ENCODE results near the gene WASF2.

WASF2 gene

GRCh38 chr1:27372022-27372807 is 117.8 kb downstream of the WASF2 start:
- DNase-seq (ENCODE audit: low read depth, low spot score): no peak
- no peak overlapping the region for H3K4me3 ChIP-seq (ENCODE audit: low read length)

GRCh38 chr1:27368869-27369582 is 120.9 kb downstream of the WASF2 start:
- no peak for DNase-seq (ENCODE audit: low read depth, low spot score)
- H3K4me3 ChIP-seq (ENCODE audit: low read length): no peak overlapping the region

- H3K4me3 ChIP-seq (ENCODE audit: low read length): no peak overlapping the region
- DNase-seq (ENCODE audit: low read depth, low spot score): no peak
These were observed 122.8 kb downstream of the WASF2 start for GRCh38 chr1:27367160-27367650.

- H3K4me3 ChIP-seq (ENCODE audit: low read length): peak within 1 kb of the TSS; percentile 59
- no peak for DNase-seq (ENCODE audit: low read depth, low spot score)
These were observed 123.4 kb downstream of the WASF2 start, which contains the start of gene MAP3K6 for GRCh38 chr1:27366411-27367159. Gene MAP3K6 (minus strand): TSS chr1:27366961. CDS start chr1:27366597, 364 bp downstream.

GRCh38 chr1:27366113-27366410 is 123.9 kb downstream of the WASF2 start:
- DNase-seq (ENCODE audit: low read depth, low spot score): peak; percentile 49
- peak overlapping the region; percentile 59 for H3K4me3 ChIP-seq (ENCODE audit: low read length)

GRCh38 chr1:27365372-27366112 is 124.4 kb downstream of the WASF2 start:
- H3K4me3 ChIP-seq (ENCODE audit: low read length): peak overlapping the region; percentile 59
- peak; percentile 59 for DNase-seq (ENCODE audit: low read depth, low spot score)

GRCh38 chr1:27364696-27365371 is 125.1 kb downstream of the WASF2 start:
- DNase-seq (ENCODE audit: low read depth, low spot score): no peak
- H3K4me3 ChIP-seq (ENCODE audit: low read length): peak overlapping the region; percentile 59; the same call in 1 of the 2 replicates

GRCh38 chr1:27363766-27364695 is 125.9 kb downstream of the WASF2 start:
- no peak for DNase-seq (ENCODE audit: low read depth, low spot score)
- no peak overlapping the region for H3K4me3 ChIP-seq (ENCODE audit: low read length)

GRCh38 chr1:27361553-27361952 is 128.4 kb downstream of the WASF2 start:
- DNase-seq (ENCODE audit: low read depth, low spot score): no peak
- H3K4me3 ChIP-seq (ENCODE audit: low read length): no peak overlapping the region

GRCh38 chr1:27361044-27361402 is 128.9 kb downstream of the WASF2 start:
- no peak overlapping the region for H3K4me3 ChIP-seq (ENCODE audit: low read length)
- DNase-seq (ENCODE audit: low read depth, low spot score): no peak

- H3K4me3 ChIP-seq (ENCODE audit: low read length): no peak overlapping the region
- DNase-seq (ENCODE audit: low read depth, low spot score): no peak
These were observed 129.6 kb downstream of the WASF2 start for GRCh38 chr1:27360159-27361043.

- no peak for DNase-seq (ENCODE audit: low read depth, low spot score)
- no peak overlapping the region for H3K4me3 ChIP-seq (ENCODE audit: low read length)
These were observed 130.2 kb downstream of the WASF2 start for GRCh38 chr1:27359822-27360158.

GRCh38 chr1:27358928-27359313 is 131.0 kb downstream of the WASF2 start:
- no peak overlapping the region for H3K4me3 ChIP-seq (ENCODE audit: low read length)
- no peak for DNase-seq (ENCODE audit: low read depth, low spot score)

- no peak overlapping the region for H3K4me3 ChIP-seq (ENCODE audit: low read length)
- no peak for DNase-seq (ENCODE audit: low read depth, low spot score)
These were observed 131.7 kb downstream of the WASF2 start for GRCh38 chr1:27358038-27358927.

GRCh38 chr1:27357281-27358037 is 132.5 kb downstream of the WASF2 start:
- peak overlapping the region; percentile 41 for H3K4me3 ChIP-seq (ENCODE audit: low read length)
- peak; percentile 56 for DNase-seq (ENCODE audit: low read depth, low spot score)

Measured in Jurkat, Clone E6-1 (cell line).